Rectal smooth muscle tissue (tissue), 1 donor: ENCODE data around the gene CDKN2D.
"Not testable (repeated sequence)": the region's sequence is repeated elsewhere in the genome, so short reads cannot be mapped to it uniquely, and the experiment has no call there.

Experiments
- H3K27ac ChIP-seq: one replicate; pipeline ENCODE4 v1.7.0; 2013; ENCODE audit warnings: low read depth, low read length, inconsistent platforms
- H3K27me3 ChIP-seq: one replicate; pipeline ENCODE4 v1.7.0; 2013; ENCODE audit warnings: low read length; ENCODE audit not compliant: control insufficient read depth, insufficient read depth
- H3K36me3 ChIP-seq: one replicate; pipeline ENCODE4 v1.7.0; 2013; ENCODE audit warnings: low read length; ENCODE audit not compliant: control insufficient read depth, insufficient read depth
- H3K4me1 ChIP-seq: one replicate; pipeline ENCODE4 v1.7.0; 2013; ENCODE audit warnings: low read length; ENCODE audit not compliant: control insufficient read depth, insufficient read depth
- H3K4me3 ChIP-seq: one replicate; pipeline ENCODE4 v1.7.0; 2013; ENCODE audit warnings: low read length
- H3K9ac ChIP-seq: one replicate; pipeline ENCODE4 v1.7.0; 2013; ENCODE audit warnings: low read length

The CDKN2D gene

DNA sequence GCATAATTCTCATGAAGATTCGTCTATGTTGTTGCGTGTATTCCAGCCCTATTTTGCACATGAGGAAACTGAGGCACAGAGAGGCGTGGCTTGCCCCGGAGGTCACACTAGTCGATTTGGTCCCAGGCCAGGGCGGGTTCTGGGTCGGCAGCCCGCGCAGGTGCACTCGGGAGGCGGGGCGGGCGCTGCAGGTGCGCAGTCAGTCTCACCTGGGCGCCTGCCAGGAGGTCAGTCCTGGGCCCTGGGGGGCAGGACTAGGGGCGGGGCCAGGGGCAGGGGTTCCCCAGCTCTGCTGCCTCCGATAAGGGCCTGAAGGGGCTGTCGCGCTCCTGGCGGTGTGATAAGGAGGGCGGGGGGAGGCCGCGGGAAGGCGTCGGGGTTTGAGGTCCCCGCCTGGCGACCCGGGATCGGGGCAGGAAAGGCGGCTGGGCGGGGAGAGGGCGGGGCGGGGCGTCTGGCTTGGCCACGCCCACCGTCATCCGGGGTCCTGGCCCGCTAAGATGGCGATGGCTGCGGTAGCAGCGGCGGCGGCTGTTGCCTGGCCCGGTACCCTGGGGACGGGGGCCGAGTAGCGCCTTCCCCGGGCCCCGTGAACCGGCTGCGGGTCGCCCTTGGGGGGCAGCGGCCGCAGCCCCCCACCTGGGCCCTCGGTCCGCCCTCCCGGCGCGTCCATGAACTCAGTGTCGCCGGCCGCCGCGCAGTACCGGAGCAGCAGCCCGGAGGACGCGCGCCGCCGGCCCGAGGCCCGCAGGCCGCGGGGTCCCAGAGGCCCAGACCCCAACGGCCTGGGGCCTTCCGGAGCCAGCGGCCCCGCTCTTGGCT lies 25.1 kb downstream of the CDKN2D start, which contains the start of gene ATG4D:
Gene ATG4D (plus strand): TSS at position 485 of the 822 bp plus-strand sequence. CDS start 187 bp downstream, at position 672.
- peak within 1 kb of the TSS; percentile 73 for H3K9ac ChIP-seq
- peak within 1 kb of the TSS; percentile 82 for H3K27ac ChIP-seq
- peaks cover 7% of the 10 kb centered on the region for H3K36me3 ChIP-seq
- peaks cover 10% of the 10 kb centered on the region for H3K4me1 ChIP-seq
- peak within 1 kb of the TSS; percentile 81 for H3K4me3 ChIP-seq
- no peaks in the 10 kb centered on the region for H3K27me3 ChIP-seq

GRCh38 chr19:10543059-10543419 lies 25.7 kb downstream of the CDKN2D start:
- H3K4me1 ChIP-seq, result peaks cover 10% of the 10 kb centered on the region
- no peak overlapping the region for H3K9ac ChIP-seq
- H3K27me3 ChIP-seq, result no peaks in the 10 kb centered on the region
- peak overlapping the region; percentile 81 for H3K4me3 ChIP-seq
- no peak overlapping the region for H3K27ac ChIP-seq
- H3K36me3 ChIP-seq, result peaks cover 4% of the 10 kb centered on the region

DNA sequence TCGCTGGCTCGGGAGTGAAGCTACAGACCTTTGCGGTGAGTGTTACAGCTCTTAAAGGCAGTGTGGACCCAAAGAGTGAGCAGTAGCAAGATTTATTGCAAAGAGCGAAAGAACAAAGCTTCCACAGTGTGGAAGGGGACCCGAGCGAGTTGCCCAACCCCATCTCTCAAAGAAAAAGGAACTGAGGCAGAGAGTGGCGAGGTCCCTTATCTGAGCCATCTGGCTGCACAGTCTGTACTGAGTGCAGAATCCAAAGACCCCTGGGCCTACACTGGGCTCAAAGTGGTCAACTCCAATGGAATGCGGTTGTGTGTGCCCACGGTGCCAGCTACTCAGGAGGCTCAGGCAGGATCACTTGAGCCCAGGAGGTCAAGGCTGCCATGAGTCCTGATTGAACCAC lies 29.8 kb downstream of the CDKN2D start:
- H3K4me1 ChIP-seq, H3K27ac ChIP-seq, H3K36me3 ChIP-seq, H3K9ac ChIP-seq, H3K4me3 ChIP-seq, H3K27me3 ChIP-seq: not testable (repeated sequence)

DNA sequence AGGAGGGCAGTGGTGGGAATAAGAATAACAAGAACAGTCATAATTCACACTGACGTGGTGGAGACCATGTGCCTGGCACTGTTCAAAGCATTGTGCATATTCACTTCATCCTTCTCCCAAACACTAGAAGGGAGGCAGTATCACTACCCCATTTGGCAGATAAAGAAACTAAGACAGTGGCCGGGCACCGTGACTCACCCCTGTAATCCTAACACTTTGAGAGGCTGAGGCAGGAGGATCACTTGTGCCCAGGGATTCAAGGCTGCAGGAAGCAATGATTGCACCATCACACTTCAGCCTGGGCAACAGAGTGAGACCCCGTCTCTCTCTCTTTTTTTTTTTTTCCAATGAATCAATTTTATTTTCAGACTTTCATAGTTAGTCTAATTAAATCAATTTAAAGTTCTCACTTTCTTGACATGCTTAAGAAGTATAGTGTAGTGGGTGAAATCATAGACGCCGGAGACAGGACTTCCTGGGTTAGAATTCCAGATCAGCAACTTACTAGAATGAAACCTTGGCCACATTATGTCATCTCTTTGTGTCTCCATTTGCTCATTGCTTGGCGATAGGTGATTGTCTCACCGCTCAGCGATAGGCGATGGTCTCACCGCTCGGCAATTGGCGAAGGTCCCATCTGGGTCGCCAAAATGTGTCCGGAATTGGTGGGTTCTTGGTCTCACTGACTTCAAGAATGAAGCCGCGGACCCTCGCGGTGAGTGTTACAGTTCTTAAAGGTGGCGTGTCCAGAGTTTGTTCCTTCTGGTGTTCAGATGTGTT lies 30.4 kb downstream of the CDKN2D start:
- Histone ChIP-seq H3K4me1 (peaks cover 2% of the 10 kb centered on the region), H3K27me3 (no peaks in the 10 kb centered on the region), H3K4me3 (no peak overlapping the region), H3K9ac (no peak overlapping the region), H3K27ac (no peak overlapping the region), H3K36me3 (no peaks in the 10 kb centered on the region)

- Histone ChIP-seq H3K4me3 (no peak overlapping the region), H3K27ac (no peak overlapping the region), H3K27me3 (no peaks in the 10 kb centered on the region), H3K4me1 (no peaks in the 10 kb centered on the region), H3K9ac (no peak overlapping the region), H3K36me3 (no peaks in the 10 kb centered on the region)
Measured at GRCh38 chr19:10537668-10538067, 31.1 kb downstream of the CDKN2D start.

GRCh38 chr19:10535613-10536012 lies 33.2 kb downstream of the CDKN2D start:
- no peak overlapping the region for H3K9ac ChIP-seq
- H3K36me3 ChIP-seq, result no peaks in the 10 kb centered on the region
- H3K4me1 ChIP-seq, result no peaks in the 10 kb centered on the region
- H3K4me3 ChIP-seq, result no peak overlapping the region
- no peak overlapping the region for H3K27ac ChIP-seq
- no peaks in the 10 kb centered on the region for H3K27me3 ChIP-seq

GRCh38 chr19:10533646-10534386 lies 35.0 kb downstream of the CDKN2D start:
- no peaks in the 10 kb centered on the region for H3K4me1 ChIP-seq
- H3K4me3 ChIP-seq, result no peak overlapping the region
- H3K27ac ChIP-seq, result no peak overlapping the region
- no peaks in the 10 kb centered on the region for H3K27me3 ChIP-seq
- no peak overlapping the region for H3K9ac ChIP-seq
- no peaks in the 10 kb centered on the region for H3K36me3 ChIP-seq

DNA sequence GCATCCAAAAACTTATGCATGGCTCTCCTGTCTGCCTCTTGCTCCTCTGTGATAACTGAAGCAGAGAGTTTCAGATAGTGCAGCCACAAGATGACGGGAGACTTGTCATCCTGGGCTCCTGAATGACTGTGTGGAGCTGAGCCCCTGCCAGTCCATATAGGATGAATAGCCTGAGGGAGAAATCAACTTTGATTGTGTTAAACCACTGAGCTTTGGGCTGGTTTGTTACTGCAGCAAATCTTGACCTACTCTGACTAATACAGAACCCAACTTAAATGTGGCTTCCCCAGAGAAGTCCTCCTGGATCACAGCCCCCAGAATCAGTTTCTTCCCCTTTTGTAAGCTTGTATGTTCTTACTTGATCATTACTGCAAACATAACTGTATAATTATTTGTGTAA lies 36.3 kb downstream of the CDKN2D start:
- Histone ChIP-seq H3K27me3 (no peaks in the 10 kb centered on the region), H3K4me1 (no peaks in the 10 kb centered on the region), H3K9ac (no peak overlapping the region), H3K27ac (no peak overlapping the region), H3K36me3 (no peaks in the 10 kb centered on the region), H3K4me3 (no peak overlapping the region)

- not testable (repeated sequence) for H3K9ac ChIP-seq, H3K36me3 ChIP-seq, H3K27me3 ChIP-seq, H3K27ac ChIP-seq, H3K4me1 ChIP-seq, H3K4me3 ChIP-seq
Measured at GRCh38 chr19:10526887-10527286, 41.9 kb downstream of the CDKN2D start.

DNA sequence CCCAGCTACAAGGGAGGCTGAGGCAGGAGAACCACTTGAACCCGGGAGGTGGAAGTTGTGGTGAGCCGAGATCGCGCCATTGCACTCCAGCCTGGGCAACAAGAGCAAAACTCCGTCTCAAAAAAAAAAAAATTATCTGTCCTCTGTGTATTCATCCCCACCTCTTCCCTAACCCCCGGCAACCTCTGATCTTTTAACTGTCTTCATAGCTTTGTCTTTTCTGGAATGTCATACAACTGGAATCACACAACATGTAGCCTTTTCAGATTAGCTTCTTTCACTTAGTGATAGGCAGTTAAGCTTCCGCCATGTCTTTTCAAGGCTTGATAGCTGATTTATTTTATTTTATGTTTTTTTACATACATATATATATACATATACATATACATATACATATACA lies 43.1 kb downstream of the CDKN2D start:
- Histone ChIP-seq H3K4me3 (no peak overlapping the region), H3K36me3 (no peaks in the 10 kb centered on the region), H3K27ac (no peak overlapping the region), H3K4me1 (no peaks in the 10 kb centered on the region), H3K9ac (no peak overlapping the region), H3K27me3 (no peaks in the 10 kb centered on the region)

- Histone ChIP-seq H3K36me3 (no peaks in the 10 kb centered on the region), H3K9ac (no peak overlapping the region), H3K27me3 (peaks cover 5% of the 10 kb centered on the region), H3K4me3 (no peak overlapping the region), H3K27ac (no peak overlapping the region), H3K4me1 (no peaks in the 10 kb centered on the region)
Measured at GRCh38 chr19:10523135-10523636, 45.6 kb downstream of the CDKN2D start.

GRCh38 chr19:10521461-10522171 lies 47.2 kb downstream of the CDKN2D start:
- H3K4me1 ChIP-seq, result no peaks in the 10 kb centered on the region
- no peaks in the 10 kb centered on the region for H3K36me3 ChIP-seq
- H3K4me3 ChIP-seq, result no peak overlapping the region
- H3K9ac ChIP-seq, result no peak overlapping the region
- H3K27ac ChIP-seq, result no peak overlapping the region
- peaks cover 10% of the 10 kb centered on the region for H3K27me3 ChIP-seq
